SIG-M5 treated with dmso at 0.1 percent for 504 hours (cell line): ENCODE data around the gene TRIO.

Experiments
- DNase-seq: peaks from one replicate; lab custom pipeline; 2025; ENCODE audit not compliant: unreplicated experiment; lab: John Stamatoyannopoulos, UW

Gene TRIO

DNA sequence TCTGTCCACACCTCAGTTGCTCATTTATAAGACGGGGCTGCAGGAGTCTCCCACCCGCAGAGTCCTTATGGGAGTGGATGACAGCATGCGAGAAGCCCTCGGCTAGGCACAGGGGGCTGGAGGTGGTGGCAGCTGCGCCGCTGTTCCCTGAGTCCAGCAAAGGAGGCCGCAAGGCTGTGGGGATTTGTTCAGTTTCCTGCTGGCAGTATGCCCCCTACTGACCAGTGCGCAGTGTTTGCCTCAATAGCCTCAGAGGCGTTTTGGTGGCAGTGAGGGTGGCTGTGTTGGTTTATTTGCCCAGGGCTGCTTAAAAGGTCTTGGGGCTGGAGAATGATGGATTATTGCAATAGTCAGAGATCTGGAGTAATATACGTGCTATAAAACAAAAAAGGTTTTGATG, 262.1 kb downstream of the TRIO start:
- peak; percentile 11 for DNase-seq

DNA sequence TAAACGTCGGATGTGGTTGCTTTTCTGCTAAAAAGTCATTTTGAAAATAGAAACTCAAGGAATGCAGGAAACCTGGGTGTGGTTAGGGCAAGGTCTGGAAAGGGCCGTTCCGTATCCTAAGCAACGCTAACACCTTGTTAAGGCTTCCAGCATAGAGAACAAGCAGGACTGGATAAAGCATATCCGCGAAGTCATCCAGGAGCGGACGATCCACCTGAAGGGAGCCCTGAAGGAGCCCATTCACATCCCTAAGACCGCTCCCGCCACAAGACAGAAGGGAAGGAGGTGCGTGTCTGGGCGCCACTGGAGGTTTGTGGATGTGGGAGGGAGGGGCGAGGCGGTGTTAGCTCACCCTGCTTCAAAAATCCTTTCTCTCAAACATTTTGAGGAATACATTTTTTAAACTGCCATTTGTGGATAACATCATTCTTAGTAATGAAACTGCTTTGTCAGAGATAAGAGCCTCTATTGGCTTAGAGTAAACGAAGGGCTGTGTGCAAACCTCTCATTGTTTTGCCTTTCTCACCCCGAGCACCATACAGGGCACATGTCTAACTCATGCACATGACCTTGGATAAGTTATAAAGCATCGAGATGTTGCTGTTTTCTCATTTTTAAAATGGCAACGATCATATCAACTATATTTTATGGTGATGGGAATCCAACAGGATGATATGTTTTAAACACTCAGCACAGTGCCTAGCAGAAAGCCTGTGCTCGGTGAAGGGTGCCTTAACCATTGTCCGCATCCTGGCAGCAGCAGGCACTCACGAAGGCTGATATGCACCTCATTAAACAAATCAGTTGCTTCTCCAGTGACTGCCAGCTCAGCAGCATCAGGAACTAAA, 262.8 kb downstream of the TRIO start:
- no peak for DNase-seq

DNA sequence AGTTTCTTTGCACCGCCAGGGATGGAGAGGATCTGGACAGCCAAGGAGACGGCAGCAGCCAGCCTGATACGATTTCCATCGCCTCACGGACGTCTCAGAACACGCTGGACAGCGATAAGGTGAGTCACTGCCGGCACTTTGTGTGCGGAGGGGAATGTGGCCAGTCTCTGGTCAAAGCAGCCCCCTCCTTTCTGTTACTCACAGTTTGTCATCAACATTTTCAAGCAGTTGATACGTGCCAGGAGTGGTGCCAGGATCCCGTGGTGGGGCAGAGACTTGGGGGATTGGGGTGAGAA, 263.4 kb downstream of the TRIO start:
- no peak for DNase-seq

DNA sequence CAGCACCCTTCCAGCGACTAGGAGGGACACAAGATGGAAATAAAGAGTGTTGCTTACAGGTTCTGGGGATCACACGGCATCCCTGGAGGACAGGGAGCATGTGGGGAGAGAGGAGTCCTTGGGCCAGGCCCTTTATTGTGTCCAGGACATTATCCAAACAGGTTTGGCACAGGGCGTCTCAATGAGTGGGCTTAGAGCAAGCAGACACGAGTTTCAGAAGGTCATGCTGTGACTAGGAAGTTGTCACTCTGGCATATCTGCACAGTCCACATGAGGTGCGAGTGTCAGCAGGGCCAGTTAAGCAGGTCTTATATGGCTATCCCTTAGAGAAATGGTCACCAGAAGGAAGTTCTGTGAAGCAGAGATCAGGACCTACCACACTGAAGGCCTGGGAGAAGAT, 263.9 kb downstream of the TRIO start:
- no peak for DNase-seq

DNA sequence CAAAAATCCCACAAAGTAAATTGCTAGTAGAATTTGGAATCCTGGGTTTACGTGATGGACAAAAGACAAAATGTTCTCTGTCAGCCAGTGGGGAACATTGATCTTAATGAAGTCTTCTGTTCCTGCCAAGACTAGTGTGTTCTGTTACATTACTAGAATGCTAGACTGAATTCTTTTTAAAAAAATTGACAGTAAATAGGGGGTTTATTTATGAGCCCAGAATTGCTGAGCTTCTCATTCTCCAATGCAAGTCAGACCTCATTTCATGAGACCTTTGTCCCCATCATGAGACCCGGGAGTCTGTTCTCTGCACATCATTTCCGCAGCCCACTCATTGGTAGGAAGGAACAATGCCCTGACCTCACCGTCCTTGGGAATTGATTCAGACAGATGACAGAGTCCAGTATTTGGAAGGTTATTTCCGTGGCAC, 264.6 kb downstream of the TRIO start:
- DNase-seq = no peak

DNA sequence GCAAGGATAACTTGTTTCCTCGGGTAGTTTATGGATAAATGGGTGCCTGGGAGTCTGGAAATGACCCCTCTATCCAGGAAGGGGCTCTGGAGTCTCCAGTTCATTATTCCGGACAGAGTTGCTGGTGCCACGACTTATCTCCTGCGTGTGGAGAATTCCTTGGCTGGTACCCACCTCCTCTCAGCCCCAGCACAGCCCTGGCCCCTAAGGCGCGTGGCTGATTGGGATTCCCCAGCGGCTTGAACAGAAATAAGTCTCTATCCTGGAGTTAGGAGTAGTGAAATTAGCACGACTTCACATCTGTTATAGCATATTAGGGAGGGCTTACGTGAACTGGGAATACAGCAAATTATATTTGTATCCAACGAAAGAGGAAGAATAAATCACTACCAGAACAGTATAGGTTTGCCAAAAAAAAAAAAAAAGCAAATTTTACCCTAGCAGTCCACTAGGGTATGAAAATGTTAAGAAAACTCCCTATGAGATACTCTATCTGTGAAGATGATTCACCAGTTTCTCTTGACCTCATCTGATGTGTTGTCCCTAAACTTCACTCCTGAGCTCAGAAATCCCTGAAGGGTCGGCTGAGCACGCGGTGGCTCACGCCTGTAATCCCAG, 265.9 kb downstream of the TRIO start:
- no peak for DNase-seq

DNA sequence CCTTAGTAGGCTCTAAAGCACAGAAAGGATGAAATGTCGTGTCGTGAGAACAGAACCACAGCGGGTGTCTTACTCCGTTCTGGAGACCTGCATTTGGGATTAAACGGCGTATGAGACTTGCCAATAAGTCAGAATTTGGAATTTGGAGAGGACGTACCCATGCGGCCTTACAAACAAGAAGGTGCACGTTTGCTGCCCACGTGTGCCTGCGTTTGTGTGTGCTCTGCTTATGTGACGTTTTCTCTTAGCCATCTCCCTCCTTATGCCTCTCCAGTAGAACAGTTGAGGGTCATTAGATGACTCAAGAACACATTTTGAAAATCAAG, 266.9 kb downstream of the TRIO start:
- DNase-seq = no peak

DNA sequence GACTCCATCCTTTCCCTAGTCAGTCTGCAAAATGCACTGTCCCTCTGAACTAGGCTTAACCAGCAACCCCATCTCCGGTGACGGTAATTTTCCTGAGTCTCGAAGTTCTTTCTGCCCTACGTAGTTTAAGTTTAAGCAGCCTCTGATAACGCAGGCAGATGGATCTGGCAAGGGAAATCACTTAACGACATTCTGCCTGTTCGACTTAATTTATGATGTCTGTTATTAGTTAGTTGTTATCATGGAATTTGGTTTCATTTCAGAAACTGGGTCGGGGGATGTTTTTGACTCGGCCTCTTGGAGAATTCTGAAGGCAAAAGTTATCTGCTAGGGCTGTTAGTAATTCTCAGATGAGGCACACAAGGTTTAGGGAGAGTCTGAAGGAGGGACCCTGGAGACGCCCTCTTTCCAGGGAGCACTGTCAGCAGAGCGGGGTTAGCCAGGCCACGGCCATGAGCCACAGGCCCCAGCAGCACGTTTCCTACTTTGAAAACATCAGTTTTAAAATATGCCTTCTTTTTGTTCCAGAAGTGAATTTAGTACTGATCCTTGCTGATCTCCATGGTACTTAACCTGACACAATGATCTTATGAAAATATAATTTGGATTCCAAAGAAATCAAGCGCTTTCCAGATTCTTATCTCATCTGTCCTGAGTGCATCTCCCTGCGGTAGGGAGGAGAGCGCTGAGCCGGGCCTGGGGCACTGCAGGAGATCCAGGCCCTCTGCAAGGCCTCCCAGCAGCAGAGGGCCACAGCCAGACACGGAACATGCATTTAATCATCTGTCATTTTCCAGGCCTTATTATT, 267.5 kb downstream of the TRIO start:
- DNase-seq = no peak

DNA sequence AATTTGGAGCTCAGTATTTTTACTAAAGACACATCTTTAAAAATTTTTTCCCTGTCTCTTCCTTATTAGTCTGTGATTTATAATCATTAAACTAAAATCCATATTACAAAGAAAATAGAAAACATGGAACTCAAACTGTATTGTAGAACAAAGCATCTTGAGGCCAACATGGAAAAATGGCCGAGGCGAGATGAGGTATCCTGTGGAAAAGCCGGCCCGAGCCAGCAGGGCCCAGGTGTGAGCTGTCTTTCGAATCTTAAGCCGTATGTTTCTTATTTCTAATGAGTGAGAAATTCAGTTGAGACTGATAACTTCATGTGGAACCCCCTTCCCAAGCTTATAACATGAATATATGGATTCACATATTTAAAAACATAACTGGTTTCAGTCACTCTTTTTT, 268.1 kb downstream of the TRIO start:
- DNase-seq = no peak

DNA sequence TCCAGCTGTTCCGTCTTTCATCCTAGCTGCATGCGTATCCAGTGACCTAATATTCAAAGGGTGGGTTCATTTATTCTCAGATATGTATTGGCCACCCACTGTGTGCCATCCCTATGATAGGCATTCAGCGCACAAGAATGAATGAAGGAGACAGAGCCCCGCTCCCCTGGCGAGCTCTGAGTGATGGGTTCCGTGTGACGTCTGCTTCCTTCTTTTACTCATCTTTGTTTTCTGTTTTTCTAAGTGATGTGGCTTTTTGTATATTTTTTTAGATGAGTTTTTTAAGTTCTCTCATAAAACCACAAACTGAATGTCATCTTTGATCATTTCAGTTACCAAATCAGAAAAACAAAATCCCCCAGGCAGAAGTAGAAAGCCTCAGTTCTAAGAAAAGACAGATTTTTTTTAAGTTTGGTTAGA, 270.2 kb downstream of the TRIO start:
- no peak for DNase-seq

DNA sequence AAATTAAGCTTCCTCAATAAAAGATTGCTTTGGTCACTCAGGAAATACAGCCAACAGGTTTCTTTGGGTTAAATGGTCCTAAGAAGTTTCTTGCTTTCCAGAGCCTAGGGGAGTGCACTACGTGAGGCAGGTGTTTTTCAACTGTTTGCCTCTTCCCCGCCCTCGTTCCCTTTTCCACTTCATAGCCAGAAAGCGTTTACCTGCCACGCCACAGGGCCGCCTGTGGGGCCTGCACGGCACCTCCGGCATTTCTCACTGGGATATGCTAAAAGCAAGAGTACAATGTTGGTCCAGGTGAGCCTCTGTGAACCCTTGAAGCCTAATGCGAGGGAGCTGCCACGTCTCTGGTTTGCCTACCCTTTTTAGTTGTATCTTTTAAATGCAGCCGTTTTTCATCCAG, 270.9 kb downstream of the TRIO start:
- no peak for DNase-seq

DNA sequence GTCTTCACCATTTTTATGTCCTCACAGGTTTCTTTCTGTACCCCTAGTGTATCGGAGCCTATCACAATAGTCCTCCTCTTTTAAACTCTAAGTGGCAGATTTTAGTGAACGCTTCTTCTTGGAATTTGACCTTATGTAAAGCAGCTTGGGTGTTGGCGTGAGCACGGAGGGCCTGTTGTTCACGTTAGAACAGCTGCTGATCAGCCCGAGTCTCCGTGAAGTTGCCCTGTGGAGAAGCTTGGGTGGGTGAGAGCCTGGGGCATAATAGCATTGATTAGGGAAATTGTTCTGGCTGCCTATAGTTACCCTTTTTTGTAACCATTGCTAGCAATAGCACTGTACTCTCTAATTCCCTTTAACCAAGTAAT, 271.5 kb downstream of the TRIO start:
- DNase-seq = no peak

DNA sequence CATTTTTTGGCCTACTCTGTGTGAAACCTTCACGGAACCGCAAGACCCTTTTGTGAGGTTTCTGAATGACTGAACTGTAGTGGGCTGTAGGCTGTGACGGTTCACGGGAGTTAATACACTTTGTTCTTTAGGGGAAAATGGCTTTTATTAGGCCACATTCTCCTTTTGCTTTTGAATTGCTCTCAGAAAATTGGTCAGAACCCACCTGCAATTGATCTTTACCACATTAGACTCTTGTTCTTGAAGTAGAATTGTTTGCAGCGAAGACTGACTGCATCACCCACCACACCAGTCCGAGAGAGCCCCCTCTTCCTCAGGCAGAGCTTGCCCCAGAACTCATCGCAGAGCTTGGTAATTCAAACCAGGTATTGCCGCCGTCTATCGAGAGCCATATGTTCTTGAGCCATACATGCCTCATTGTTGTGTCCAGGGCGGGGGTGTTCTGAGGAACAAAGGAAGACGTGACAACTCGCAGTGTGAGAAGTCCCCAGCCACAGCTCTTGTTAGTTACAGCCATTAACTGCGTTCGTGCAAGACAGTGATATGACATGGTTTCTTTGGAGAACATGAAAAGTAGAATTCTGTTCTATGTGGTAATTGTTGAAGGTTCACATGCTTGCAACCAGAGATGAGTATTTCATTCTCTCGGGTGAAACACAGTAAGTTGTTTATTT, 272.0 kb downstream of the TRIO start:
- DNase-seq = no peak

DNA sequence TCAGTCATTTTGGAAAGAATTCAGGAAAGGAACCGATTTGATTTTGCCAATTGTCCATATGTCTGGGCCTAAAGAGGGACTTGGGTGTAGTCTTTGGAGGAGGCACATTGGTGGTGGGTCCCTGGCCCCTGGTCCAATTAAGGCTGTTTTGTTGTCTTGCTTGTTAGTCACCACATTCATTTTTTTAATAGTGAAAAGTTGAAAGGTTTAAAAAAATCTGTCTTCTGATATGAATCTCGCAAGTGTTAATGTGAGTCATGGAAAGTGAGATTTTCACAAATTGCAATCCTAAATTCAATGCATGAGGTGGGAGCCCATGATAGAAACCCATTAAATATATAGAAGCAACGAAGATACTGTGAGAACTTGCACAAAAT, 272.5 kb downstream of the TRIO start:
- no peak for DNase-seq

DNA sequence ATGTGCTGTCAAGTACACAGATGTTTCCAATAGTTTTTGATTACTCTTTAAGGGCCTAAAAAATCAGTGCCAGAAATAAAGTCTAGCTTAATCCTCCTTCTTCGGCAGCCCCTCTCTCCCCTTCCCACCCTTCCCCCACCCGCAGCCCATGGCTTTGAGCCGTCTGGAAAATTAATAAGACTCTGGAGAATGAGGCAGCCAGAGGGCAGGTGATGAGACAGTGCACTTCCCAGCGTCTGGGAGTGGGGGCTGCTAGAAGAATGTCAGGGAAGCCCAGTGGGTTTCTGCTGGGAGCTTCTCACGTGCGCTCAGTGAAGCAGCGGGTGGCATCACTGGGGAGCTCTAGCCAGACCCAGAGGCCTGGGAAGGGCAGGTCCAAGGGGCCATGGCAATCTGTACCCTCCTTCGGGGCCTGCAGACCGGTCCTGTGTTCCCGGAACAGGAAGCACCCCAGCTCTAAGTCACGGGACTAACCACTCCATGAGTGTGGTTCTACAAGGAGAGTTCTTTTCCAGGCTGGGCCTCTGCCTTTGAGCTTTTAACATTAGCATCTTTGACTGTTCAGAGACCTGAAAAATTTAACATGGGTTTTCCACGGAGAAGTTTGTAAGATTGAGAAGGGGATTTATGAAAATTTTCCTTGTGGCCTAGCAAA, 273.6 kb downstream of the TRIO start:
- DNase-seq = no peak

DNA sequence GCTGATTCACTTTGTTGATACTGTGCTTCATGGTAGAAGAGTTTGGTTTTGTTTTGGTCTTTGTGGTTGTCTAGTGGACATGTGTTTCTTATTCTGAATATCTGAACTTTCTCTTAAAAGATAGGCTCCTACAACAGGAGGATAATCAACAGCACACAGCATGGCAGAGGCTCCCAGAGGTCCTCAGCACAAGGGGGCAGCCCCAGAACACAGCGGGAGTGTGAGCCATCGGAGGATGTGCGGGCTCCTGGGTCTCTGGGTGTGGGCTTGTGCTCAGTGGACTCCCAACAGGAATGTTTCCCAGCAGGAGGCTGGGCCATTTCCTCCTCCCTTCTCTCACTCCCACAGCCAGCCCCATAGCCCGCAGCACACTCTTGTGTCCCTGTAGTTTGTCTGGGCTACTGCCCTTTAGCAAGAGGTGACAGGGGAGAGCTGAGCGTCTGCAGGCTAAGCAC, 274.2 kb downstream of the TRIO start:
- no peak for DNase-seq

DNA sequence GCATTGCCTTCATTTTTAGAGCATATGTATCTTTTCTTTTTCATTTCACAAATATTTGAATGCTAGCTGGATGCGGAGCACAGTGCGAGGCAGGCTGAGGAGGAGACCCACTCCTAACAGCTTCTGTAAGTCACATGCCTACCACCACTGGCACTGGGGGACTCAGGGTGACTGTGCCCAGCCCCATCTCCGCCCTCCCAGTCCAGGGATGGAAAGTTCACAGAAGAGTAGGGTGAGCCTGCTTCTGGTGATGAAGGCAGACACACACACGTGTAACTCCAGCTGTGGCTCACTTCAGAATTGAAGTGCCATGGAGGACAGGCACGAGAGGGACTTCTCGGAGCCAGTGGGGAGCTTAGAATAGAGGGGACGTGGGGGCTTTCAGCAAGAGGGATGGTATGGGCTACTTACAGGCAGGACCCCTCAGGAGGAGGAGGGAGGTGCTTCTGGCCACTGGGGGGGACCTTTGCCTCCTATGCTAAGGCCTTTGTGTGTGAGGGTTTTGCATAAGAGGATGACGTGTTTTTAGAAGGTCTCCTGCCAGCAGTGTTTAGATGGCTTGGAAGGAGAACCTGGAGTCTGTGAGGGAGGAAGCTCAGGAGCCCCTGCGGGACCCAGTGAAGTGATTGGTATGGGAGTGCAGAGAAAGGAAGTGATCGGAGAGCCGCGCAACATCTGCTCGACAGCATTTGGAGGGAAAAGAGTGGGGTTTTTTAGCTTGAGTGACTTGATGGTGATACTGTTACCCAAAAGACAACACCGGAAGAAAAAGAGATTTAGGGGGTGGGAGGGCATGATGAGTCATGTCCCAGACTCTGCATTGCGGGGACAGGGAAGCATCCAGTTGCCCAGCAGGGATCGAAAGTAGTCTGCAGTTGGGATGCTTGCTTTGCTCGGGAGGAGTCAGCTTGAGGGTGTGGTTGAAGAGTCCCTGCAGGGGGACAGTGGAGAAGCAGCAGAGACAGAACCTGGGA, 274.9 kb downstream of the TRIO start:
- no peak for DNase-seq

DNA sequence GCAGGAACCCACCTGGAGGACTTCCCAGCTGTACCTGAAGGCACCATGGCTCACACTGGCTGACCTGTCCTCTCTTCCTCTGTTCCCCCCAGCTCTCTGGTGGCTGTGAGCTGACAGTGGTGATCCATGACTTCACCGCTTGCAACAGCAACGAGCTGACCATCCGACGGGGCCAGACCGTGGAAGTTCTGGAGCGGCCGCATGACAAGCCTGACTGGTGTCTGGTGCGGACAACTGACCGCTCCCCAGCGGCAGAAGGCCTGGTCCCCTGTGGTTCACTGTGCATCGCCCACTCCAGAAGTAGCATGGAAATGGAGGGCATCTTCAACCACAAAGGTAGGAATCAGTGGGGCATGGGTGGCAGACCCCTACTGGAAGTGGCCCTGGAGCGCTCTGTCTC, 276.5 kb downstream of the TRIO start:
- DNase-seq = no peak

DNA sequence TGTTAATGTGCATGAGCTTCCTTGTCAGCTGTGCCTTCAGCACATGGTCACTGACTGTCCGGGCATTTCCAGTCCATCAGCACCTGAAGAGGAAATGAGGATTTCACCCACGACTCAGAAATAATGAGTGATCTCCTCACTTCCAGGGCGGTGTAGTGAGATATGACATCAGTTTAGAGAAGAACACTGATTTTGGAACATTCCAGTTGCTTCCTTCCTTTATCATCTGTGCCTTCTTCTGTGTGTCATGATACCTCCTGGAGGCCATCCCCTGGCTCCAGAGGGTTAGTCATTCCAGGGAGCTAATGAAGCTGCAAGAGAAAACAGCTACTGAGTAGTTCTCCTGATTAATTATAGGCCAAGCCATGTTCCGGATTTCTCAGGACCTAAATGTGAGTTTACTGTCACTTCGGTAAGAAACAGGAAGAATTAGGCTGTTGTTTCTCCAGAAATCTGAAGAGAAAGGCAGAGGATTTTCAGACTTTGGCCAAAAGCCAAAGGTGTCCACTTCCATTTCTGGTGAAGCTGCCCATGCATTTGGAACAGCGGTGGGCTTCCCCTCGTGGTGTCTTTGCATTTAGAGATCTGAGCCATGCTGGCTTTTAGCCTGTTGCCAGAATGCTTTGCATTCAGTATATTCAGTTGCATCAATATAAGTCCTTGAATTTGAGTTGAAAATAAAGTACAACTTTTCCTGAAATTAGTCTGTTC, 277.1 kb downstream of the TRIO start:
- no peak for DNase-seq
